ENCODE results near the gene PCBP3.
"Not testable (repeated sequence)": the region's sequence is repeated elsewhere in the genome, so short reads cannot be mapped to it uniquely, and the experiment has no call there.

PCBP3 gene

GRCh38 chr21:45792682-45793383 is 149.3 kb downstream of the PCBP3 start:
- DNase-seq: no peak

GRCh38 chr21:45794027-45794426 is 150.5 kb downstream of the PCBP3 start:
- DNase-seq: no peak

GRCh38 chr21:45796003-45796402 is 152.5 kb downstream of the PCBP3 start:
- no peak for DNase-seq

GRCh38 chr21:45797338-45797737 is 153.8 kb downstream of the PCBP3 start:
- DNase-seq: no peak

GRCh38 chr21:45799765-45800338 is 156.3 kb downstream of the PCBP3 start:
- no peak for DNase-seq

GRCh38 chr21:45800339-45801080 is 157.0 kb downstream of the PCBP3 start:
- DNase-seq: no peak

- no peak for DNase-seq
Measured at GRCh38 chr21:45801129-45801964, 157.8 kb downstream of the PCBP3 start.

GRCh38 chr21:45801989-45802388 is 158.5 kb downstream of the PCBP3 start:
- no peak for DNase-seq

GRCh38 chr21:45802425-45802824 is 158.9 kb downstream of the PCBP3 start:
- no peak for DNase-seq

- DNase-seq: no peak
Measured at GRCh38 chr21:45802956-45803617, 159.6 kb downstream of the PCBP3 start.

GRCh38 chr21:45803618-45804340 is 160.3 kb downstream of the PCBP3 start:
- no peak for DNase-seq

- DNase-seq: no peak
Measured at GRCh38 chr21:45804809-45805313, 161.3 kb downstream of the PCBP3 start.

- no peak for DNase-seq
Measured at GRCh38 chr21:45805321-45805720, 161.8 kb downstream of the PCBP3 start.

GRCh38 chr21:45806042-45806441 is 162.5 kb downstream of the PCBP3 start:
- DNase-seq: no peak

GRCh38 chr21:45808663-45809062 is 165.1 kb downstream of the PCBP3 start:
- DNase-seq: not testable (repeated sequence)

- no peak for DNase-seq
Measured at GRCh38 chr21:45809421-45809820, 165.9 kb downstream of the PCBP3 start.

- no peak for DNase-seq
Measured at GRCh38 chr21:45811136-45811535, 167.6 kb downstream of the PCBP3 start.

GRCh38 chr21:45814210-45814940 is 170.8 kb downstream of the PCBP3 start:
- DNase-seq: not testable (repeated sequence)

GRCh38 chr21:45815781-45816180 is 172.3 kb downstream of the PCBP3 start:
- DNase-seq: not testable (repeated sequence)

- no peak for DNase-seq
Measured at GRCh38 chr21:45816794-45817193, 173.3 kb downstream of the PCBP3 start.

GRCh38 chr21:45817345-45817744 is 173.8 kb downstream of the PCBP3 start:
- no peak for DNase-seq

Measured in EL (cell line).